Right ventricle myocardium superior (tissue), 1 donor: ENCODE results near the gene GARIN5A. TPM values are rescaled to one million over a fixed set of nuclear protein-coding genes. Genes with fewer than 3 reads are reported as not detected.
"Not testable (repeated sequence)": the region's sequence is repeated elsewhere in the genome, so short reads cannot be mapped to it uniquely, and the experiment has no call there.

Source experiments
- ATAC-seq: fragments of 200-7000 bp; cut with Tn5 transposase; one replicate; pipeline ENCODE4 v1.9.1; 2020; ENCODE audit warnings: mild to moderate bottlenecking; ENCODE audit not compliant: poor library complexity
- DNase-seq: peaks from one replicate; pipeline ENCODE4 v3.0.0-alpha.2; 2020
- intact Hi-C: fragments of 100-400 bp; cut with DNase I; formaldehyde crosslinking; loops from one replicate; pipeline ENCODE4 v1.11.2; 2022
- total RNA-seq: library from RNA; stranded (reverse); fragmentation: NEBNext Ultra II Directional; extraction: Animal tissue kit (Norgen Biotek cat#: 25700); gene quantifications from one replicate; pipeline ENCODE4 v1.2.1, GENCODE V29; 2021
- donor health status: DM: no; HTN: yes; CAD: no; lungs with severe emphysema.

GARIN5A gene
- total RNA-seq, 1 donor from 2014 or later = 2.0 TPM

DNA sequence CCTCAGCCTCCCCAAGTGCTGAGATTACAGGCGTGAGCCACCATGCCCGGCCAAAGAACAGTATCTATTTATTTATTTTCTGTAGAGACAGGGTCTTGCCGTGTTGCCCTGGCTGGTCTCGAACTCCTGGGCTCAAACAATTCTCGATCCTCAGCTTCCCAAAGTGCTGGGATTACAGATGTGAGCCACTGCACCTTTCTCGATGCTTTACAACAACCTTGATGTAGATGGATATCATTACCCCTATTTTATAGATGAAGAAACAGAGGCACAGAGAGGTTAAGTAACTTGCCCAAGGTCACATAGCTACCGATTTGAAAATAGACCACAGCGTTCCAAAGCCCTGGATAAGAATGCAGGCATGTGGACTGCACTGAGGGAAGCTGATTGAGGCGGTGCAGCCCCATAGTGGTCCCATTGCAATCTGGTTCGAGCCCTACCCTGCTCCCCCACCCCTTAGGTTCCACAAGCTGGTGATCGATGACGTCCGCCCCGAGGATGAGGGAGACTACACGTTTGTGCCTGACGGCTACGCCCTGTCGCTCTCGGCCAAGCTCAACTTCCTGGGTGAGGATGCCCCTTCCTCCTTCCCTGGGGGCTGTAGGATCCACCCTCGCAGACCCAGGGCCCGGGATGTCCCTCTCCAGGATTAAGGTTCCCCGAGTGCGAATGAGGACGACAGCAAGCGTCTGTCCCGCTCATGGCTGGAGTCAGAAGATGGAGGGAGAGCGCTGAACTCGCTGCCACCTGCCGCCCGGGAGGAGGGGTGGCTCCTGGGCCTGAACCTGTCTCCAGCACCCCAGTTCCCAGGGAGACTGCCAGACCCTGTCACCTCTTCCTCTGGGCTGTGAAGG, 26.1 kb downstream of the GARIN5A start:
- DNase-seq (no peak), ATAC-seq (no peak)
- intact Hi-C loops = no loop called here

DNA sequence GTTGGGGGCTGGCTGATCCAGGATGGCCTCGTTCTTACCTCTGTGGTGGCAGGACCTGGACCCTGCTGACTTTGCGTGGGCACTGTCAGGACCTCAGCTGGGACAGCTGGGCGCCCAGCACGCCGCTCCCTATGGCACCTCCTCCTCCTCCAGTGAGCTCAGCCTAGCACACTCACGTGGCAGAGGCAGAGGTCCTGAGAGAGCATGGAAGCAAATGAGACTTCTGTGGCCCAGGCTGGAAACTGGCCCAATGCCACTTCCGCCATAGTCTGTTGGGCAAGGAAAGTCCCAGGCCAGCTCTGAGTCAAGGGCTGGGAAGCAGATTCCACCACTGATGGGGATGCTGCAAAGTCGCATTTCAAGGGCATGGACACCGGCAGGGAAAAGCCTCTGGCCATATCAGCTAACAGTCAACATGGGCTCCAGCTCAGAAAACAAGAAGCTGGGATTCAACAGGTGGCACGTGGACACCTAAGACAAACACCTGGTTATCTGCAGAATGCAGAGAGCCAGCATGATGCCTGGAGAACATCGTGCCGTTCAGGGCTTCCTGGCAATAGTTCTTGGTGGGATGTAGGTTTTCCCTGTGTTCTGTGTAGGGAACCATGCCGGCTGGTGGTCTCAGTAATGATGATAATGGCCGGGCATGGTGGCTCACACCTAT, 27.3 kb downstream of the GARIN5A start:
- intact Hi-C loops = no loop called here
- no peak for ATAC-seq
- DNase-seq = no peak

DNA sequence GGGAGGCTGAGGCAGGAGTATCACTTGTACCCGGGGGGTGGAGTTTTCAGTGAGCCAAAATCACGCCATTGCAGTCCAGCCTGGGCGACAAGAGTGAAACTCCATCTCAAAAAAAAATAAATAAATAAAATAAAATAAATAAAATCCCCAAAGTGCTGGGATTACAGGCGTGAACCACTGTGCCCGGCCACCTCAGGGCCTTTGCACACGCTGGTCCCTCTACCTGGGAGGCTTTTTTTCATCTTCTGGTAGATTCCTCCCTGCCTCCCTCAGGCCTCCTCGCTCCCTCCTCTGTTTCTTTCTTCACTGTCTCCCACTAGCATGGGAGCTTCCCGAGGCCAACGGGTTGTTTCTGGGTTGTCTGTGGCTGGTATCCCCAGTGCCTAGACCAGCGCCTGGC, 28.9 kb downstream of the GARIN5A start:
- intact Hi-C loops = no loop called here
- ATAC-seq (no peak), DNase-seq (no peak)

DNA sequence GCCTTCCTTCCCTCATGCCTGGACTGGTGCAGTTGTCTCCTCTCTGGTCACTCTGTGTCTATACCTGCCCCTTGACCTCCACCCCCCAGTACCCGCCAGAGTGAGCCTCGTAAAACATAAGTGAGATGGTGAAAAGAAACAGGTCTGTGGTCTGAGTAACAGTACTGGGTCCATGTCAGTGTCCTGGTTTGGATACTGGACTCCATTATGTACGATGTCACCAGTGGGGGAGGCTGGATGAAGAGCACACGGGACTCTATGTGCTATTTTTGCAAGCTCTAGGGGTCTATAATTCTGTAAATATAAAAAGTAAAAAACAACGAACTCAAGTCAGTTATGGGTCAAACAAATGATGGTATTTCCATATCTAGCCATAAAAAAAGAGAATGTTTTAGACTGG, 29.6 kb downstream of the GARIN5A start:
- ATAC-seq = no peak
- intact Hi-C loops = no loop called here
- DNase-seq = no peak

DNA sequence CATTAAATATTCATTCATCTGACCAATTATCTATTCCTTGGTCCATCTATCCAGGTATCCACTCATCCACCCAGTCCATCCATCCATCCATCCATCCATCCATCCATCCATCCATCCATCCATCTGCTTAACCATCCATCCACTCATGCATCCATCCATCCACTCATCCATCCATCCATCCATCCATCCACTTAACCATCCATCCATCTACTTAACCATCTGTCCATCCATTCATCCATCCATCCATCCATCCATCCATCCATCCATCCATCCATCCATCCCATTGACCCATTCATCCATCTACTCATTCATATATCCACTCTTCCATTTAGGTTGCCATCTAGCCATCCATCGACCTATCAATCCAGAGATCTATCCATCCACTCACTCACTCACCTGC, 32.6 kb downstream of the GARIN5A start:
- DNase-seq (no peak), ATAC-seq (no peak)
- intact Hi-C loops = no loop called here

DNA sequence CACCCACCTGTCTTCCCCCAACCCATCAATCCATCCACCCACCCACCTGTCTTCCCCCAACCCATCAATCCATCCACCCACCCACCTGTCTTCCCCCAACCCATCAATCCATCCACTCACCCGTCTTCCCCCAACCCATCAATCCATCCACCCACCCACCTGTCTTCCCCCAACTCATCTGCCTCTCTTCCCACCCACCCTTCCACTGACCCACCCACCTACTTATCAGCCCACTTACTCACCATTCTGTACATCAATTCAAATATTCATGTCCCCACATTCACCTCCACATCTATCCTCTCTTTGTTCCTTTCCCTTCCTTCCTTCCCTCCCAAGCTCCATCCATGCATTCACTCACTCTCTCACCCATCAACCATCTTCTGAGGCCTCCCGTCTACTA, 37.5 kb downstream of the GARIN5A start:
- ATAC-seq, intact Hi-C loops, DNase-seq: not testable (repeated sequence)

DNA sequence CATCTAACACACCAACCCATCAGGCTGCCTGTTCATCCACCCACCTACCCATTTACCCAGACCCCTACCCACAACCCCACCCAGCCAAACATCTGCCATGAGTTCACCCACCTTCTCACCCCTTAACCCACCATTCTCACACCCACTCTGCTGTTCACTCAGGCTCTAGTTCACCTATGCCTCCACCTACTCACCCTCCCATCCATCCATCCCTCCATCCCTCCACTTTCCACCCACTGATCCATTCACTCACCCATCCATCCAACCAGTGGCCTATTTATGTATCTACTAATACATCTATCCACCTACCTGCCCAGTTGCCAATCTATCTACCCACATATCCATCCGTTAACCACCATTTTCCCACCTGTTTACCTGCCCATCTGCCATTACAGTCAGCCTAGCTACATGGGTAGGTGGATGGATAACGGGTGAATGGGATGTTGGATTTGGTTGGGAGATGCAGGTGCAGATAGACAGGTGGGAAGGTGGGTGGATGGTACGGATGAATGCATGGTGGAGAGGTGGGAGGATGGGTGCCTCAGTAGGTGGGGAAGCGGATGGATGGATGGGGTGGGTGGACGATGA, 38.7 kb downstream of the GARIN5A start:
- intact Hi-C loops = no loop called here
- DNase-seq (no peak), ATAC-seq (no peak)

DNA sequence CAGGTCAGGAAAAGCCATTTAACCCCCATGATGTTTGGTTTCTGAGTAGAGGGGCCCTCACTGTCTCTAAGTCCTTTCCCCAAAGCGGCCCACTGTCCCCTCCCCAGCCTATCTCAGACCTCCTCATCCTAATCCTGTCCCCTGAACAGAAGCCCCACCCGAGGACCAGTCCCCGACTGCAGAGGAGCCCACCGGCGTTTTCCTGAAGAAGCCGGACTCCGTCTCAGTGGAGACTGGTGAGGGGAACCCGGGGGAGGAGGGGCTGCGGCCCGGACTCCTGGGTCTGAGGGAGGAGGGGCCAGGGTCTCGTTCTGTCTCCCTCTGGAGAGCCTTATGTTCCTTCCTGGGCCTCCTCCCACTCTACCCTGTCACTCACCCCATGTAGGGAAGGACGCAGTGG, 41.0 kb downstream of the GARIN5A start:
- intact Hi-C loops = no loop called here
- ATAC-seq = no peak

DNA sequence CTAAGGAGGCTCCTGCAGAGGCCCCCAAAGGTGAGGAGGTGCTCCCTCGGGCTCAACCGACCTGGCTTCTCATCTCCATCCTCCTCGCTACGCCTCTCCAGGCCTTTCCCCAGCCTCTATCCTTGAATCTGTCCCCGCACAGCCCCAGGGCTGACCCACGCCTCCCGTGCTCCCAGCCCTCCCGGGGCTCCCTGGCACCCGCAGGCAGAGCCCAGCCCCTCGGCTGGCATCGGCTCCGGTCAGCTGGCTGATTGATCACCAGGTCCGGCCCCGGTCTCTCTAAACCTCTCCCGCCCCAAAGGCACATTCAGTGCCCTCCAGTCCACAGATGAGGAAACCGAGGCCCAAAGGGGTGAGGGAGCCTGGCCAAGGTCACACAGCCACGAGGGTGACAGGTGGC, 41.4 kb downstream of the GARIN5A start:
- DNase-seq = no peak
- intact Hi-C loops = no loop called here
- ATAC-seq = no peak

More for the DNA sequence above, 41.0 kb downstream of the GARIN5A start:
- no peak for DNase-seq

DNA sequence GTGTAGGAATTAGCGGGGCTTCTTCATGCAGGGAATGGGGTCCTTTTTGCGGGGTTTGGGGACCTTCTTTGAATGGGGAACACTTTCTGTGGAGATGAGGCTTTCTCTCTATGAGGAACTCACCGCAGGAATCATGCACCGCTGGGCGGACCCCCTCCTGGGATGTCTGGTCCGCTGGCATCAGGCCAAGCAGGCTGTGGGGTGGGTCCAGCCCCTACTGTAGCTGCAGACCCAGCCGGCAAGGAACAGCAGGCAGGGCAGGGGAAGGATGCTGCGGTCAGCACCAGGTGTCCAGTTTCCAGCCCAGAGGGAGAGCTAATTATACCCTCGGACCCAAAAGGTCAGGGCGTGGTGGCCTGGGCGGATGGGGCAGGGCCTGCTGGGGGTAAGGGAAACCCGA, 42.1 kb downstream of the GARIN5A start:
- intact Hi-C loops = no loop called here
- no peak for ATAC-seq
- DNase-seq = no peak

DNA sequence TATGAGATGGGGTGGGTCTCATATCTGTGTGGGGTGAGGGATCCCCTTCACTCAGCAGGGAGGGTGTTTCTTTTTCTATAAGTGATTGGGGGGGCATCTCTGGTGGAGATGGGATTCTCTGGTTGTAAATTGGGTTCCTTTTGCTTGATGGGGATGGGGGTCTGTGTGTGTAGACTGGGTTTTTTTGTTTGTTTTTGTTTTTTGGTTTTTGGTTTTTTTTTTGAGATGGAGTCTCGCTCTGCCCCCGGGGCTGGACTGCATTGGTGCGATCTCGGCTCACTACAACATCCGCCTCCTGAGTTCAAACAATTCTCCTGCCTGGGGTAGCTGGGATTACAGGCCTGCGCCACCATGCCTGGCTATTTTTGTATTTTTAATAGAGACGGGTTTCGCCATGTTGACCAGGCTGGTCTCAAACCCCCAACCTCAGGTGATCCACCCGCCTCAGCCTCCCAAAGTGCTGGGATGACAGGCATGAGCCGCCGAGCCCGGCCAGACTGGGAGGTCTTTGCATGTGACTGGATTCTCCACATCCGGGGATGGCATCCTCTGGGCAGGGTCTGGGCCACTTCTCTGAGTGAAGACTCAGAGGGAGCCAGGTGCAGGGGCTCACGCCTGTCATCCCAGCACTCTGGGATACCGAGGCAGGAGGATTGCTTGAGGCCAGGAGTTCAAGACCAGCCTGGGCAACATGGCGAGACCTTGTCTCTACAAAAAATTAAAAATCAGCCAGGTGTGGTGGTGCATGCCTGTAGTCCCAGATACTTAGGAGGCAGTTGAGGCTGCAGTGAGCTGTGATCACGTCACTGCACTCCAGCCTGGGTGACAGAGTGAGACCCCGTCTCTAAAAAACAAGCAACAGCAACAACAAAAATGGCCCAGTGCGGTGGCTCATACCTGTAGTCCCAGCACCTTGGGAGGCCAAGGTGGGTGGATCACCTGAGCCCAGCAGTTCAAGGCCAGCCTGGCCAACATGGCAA, 43.2 kb downstream of the GARIN5A start:
- intact Hi-C loops = no loop called here
- ATAC-seq = no peak
- DNase-seq = no peak

DNA sequence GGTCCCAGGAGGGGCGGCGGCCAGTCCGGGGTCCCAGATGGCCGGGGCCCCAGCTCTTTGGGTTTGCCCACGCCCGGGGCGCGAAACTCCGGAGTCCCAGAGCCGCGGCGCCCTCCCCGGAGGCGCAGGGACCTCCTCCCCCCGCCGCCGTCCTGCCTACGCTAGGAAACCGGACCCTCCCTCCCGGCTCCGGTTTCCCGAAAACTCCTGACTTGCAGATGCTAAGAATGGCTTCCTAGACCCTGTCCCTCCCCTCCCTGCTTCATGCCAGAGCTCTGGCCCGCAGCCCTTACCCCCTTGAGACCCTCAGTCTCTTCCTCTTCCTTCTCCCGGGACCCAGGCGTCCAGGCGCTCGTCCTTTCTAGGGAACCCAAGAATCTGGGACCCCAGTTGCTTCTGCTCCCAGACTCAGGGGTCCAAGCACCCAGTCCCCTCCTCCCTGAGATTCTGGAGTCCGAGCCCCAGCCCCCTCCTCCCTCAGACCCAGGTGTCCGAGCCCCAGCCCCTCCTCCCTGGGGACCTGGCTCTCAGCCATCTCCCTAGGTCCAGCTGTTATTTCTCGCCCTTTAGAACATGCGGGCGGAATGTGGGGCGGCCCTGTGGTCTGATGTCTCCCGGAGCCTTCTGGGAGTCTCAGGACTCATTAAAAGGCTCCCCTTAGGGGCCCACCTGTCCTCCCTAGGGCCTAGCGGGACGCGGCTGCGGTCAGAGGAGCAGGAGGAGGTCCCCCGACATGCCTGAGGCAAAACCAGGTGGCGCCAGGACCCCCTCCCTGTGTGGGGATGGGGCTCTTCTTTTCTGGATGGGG, 44.2 kb downstream of the GARIN5A start, which contains the start of gene MYBPC2:
Gene MYBPC2 (plus strand): TSS at position 672 of the 808 bp plus-strand sequence. CDS start 62 bp downstream, at position 734.
- DNase-seq (no peak), ATAC-seq (no peak)
- intact Hi-C loops = no loop called here

DNA sequence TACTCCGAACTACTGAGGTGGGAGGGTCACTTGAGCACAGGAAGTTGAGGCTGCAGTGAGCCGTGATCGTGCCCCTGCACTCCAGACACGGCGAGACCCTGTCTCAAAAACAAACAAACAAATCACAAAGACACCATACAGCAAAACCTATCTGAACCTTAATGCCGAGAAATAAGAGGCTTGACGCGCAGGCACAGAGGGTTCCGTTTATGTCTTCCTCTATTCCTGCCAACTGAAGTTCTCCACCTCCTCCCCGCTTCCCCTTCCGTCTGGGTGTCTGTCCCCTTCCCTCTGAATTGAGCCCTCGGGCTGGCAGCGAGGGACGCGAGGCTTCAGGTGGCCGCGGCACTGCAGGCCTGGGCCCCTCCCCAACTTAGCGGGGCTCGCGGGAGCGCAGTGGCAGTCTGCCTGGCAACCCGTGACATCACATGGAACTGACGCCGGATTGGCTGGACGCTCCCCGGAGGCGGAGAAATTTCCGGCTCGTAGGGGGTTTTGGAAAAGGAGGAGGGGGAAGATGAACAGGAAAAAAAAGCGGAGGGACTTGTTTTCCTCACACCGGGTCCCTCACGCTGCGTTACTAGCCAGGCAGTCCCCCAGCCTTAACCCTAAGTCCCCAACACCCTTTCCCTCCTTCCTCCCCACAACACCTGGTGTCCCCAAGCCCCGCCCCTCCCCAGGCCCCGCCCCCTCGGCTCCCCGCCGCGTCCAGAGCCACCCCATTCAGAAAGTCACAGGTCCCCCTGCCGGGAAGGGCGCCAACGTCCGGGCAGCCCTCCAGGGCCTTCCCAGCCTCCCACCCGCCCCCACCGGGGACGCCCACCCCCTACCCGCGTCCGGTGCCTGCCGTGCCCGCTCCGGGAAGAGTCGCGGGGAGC, 45.1 kb downstream of the GARIN5A start:
- intact Hi-C loops = no loop called here
- ATAC-seq = peak; percentile 95
- DNase-seq = peak; percentile 90

DNA sequence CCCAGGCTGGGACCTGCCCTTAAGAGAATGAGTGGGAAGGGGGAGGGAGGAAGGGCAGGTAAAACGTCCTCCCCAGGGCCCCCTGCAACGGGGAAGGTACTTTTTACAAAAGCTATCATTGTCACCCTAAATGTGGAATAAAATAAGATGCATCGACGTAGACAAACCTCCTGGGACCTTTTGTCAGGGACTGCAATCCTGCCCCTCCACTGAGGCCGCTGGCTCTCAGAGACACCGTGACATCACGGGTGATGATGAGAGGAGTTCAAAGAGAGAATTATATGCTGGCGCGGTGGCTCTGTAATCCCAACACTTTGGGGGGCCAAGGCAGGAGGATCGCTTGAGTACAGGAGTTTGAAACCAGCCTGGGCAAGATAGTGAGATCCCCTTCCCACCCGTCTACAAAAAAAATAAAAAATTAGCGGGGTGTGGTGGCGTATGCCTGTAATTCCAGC, 45.7 kb downstream of the GARIN5A start:
- no peak for ATAC-seq

DNA sequence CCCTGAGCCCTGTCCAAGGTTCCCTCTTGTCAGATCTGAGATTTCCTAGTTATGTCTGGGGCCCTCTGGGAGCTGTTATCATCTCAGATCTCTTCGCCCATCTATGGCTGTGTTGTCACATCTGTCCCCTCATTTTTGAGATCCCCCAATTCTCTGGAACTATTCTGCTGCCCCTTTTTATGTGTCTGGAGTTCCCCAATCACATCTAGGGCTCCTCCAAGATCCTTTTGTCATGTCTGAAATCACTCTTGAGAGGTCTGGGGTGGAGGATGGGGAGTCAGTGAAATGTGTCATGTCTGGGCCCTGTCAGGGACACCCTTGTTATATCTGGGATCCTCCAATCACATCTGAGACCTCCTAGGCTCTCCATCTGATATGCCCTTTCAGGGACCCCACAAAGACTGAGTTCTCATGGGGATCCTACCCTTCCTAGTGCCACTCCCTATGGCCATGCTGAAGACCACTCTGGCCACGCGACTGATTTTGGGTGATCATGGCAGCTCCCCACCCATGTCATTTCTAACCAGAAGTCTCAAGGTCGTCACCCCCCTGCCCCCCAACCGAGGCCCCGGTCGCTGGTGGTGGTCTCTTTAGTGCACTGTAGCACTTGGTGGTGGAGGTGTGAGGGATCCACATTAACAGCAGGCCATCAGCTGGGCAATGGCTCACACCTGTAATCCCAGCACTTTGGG, 47.7 kb downstream of the GARIN5A start:
- intact Hi-C loops = no loop called here
- ATAC-seq (no peak), DNase-seq (no peak)

More for the DNA sequence above, 45.7 kb downstream of the GARIN5A start:
- DNase-seq = no peak
- intact Hi-C loops = no loop called here

DNA sequence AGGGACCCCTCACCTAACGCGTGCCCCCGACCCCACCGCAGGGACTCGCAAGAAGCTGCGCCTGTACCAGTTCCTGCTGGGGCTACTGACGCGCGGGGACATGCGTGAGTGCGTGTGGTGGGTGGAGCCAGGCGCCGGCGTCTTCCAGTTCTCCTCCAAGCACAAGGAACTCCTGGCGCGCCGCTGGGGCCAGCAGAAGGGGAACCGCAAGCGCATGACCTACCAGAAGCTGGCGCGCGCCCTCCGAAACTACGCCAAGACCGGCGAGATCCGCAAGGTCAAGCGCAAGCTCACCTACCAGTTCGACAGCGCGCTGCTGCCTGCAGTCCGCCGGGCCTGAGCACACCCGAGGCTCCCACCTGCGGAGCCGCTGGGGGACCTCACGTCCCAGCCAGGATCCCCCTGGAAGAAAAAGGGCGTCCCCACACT, 48.6 kb downstream of the GARIN5A start:
- peak; percentile 93 for DNase-seq
- intact Hi-C loops = no loop called here
- peak; percentile 79 for ATAC-seq
